Neural crest cell (in vitro differentiated cells): ENCODE data around the gene GNA12. TPM values are rescaled to one million over a fixed set of nuclear protein-coding genes. Genes with fewer than 3 reads are reported as not detected.

Experiments
- DNase-seq: peaks from one replicate; pipeline ENCODE4 v3.0.0; 2021; ENCODE audit warnings: low read depth, mixed read lengths, low spot score
- H3K27ac Mint-ChIP-seq: one replicate; pipeline ENCODE4 v1.8.0; 2021; ENCODE audit warnings: mild to moderate bottlenecking, mixed read lengths; ENCODE audit not compliant: unreplicated experiment
- H3K27me3 Mint-ChIP-seq: 2 replicates; pipeline ENCODE4 v1.8.0; 2021; ENCODE audit warnings: low read depth, mild to moderate bottlenecking, mixed read lengths
- H3K36me3 Mint-ChIP-seq: 2 replicates; pipeline ENCODE4 v1.8.0; 2021; ENCODE audit warnings: low read depth, mild to moderate bottlenecking, mixed read lengths
- H3K4me1 Mint-ChIP-seq: 2 replicates; pipeline ENCODE4 v1.8.0; 2021; ENCODE audit warnings: mixed read lengths
- H3K4me3 Mint-ChIP-seq: one replicate; pipeline ENCODE4 v1.8.0; 2021; ENCODE audit warnings: mild to moderate bottlenecking, mixed read lengths
- H3K9me3 Mint-ChIP-seq: 2 replicates; pipeline ENCODE4 v1.8.0; 2021; ENCODE audit warnings: mixed read lengths
- total RNA-seq: library from RNA; stranded (reverse); gene quantifications from 2 replicates; pipeline ENCODE4 v1.2.1, GENCODE V29; 2021
- TF ChIP-seq, protein P1 (sequence below): fragments of 200-600 bp; sonication (generic); conservative IDR thresholded peaks from 2 replicates; pipeline ENCODE4 v1.5.0; 2021; ENCODE audit warnings: antibody characterized with exemption, mild to moderate bottlenecking

Gene GNA12
- total RNA-seq, 1 donor from 2014 or later, result 63.5 TPM

DNA sequence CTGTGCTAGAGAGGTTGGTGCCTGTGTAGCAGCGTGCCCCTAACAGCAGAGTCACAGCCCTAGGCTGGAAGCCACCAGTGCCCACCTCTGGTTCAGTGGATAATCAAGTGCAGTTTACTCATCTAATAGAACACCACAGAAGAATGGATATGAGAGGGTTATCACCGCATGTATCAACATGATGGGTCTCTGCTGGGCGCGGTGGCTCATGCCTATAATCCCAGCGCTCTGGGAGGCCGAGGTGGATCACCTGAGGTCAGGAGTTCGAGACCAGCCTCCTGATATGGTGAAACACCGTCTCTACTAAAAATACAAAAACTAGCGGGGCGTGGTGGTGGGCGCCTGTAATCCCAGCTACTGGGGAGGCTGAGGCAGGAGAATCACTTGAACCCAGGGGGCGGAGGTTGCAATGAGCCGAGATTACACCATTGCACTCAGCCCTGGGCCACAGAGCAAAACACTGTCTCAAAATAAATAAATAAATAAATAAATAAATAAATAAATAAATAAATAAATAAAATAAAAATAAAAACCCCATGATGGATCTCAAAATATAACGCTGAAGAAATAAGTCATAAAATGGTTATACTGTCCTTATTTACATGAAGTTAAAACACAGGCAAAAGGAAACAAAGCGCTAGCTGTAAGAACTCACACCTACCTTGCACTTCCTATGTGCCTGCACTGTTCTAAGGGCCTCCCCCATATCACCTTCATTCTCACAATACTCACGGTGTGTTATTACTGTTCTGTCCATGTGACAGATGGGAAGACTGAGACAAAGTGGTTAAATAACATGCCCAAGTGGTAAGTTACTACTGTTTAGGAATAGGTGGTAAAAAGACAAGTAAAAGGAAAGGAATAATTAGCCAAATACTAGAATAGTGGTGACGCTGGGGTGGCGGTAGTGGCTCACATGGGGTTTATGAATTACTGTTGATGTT, 85.2 kb downstream of the GNA12 start:
- peaks cover 50% of the 10 kb centered on the region for H3K4me1 Mint-ChIP-seq
- H3K27me3 Mint-ChIP-seq, result no peaks in the 10 kb centered on the region
- H3K9me3 Mint-ChIP-seq, result no peaks in the 10 kb centered on the region
- TF ChIP-seq, protein P1, sequence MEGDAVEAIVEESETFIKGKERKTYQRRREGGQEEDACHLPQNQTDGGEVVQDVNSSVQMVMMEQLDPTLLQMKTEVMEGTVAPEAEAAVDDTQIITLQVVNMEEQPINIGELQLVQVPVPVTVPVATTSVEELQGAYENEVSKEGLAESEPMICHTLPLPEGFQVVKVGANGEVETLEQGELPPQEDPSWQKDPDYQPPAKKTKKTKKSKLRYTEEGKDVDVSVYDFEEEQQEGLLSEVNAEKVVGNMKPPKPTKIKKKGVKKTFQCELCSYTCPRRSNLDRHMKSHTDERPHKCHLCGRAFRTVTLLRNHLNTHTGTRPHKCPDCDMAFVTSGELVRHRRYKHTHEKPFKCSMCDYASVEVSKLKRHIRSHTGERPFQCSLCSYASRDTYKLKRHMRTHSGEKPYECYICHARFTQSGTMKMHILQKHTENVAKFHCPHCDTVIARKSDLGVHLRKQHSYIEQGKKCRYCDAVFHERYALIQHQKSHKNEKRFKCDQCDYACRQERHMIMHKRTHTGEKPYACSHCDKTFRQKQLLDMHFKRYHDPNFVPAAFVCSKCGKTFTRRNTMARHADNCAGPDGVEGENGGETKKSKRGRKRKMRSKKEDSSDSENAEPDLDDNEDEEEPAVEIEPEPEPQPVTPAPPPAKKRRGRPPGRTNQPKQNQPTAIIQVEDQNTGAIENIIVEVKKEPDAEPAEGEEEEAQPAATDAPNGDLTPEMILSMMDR, result no peak
- H3K27ac Mint-ChIP-seq, result peak overlapping the region; percentile 83
- DNase-seq, result no peak
- H3K4me3 Mint-ChIP-seq, result no peak overlapping the region
- H3K36me3 Mint-ChIP-seq, result peaks cover 18% of the 10 kb centered on the region

DNA sequence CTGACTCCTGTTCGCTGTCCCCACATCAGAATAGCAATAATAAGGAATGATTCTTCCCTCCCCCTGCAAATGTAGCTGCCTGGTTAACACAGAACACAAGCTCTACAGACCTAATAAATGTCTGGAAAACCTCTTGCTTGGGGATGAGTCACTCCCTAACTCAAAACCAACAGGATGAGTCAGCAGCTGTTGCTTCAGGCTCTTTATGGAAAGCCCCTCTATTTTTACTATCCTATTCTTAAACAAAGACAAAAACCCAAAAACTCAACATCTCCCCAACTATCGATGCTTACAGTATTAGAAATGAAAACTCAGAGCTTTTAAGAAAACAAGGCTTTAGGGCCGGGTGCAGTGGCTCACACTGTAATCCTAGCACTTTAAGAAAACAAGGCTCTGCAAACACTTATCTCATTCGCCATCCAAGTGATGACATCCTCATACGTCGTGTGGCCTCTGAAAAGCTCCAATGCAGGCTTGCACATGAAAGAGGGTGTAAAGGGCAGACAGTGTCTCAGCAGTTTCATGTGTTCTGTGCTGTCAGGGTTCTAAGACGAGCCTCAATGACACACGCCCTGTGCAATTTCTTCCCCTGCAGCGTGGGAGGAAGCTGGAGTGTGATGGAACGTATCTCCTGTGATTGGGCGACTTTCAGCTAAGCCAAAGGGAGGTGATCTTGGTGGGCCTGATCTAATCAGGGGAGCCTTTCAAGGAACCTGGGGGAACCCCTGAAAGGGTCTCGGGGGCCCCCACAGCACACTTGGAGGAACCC, 86.0 kb downstream of the GNA12 start:
- no peak for DNase-seq
- Mint-ChIP-seq H3K4me1 (peaks cover 44% of the 10 kb centered on the region), H3K36me3 (peaks cover 18% of the 10 kb centered on the region), H3K27ac (peak overlapping the region; percentile 83), H3K9me3 (no peaks in the 10 kb centered on the region), H3K4me3 (peak overlapping the region; percentile 25), H3K27me3 (no peaks in the 10 kb centered on the region)
- TF ChIP-seq, protein P1, result no peak

- no peaks in the 10 kb centered on the region for H3K9me3 Mint-ChIP-seq
- H3K4me1 Mint-ChIP-seq, result peaks cover 42% of the 10 kb centered on the region
- no peak for DNase-seq
- TF ChIP-seq, protein P1, result no peak
- peak overlapping the region; percentile 8 for H3K4me3 Mint-ChIP-seq
- peak overlapping the region; percentile 83 for H3K27ac Mint-ChIP-seq
- H3K27me3 Mint-ChIP-seq, result no peaks in the 10 kb centered on the region
- peaks cover 18% of the 10 kb centered on the region for H3K36me3 Mint-ChIP-seq
Observed at GRCh38 chr7:2757361-2757903, 86.7 kb downstream of the GNA12 start.

GRCh38 chr7:2755531-2755930, 88.6 kb downstream of the GNA12 start:
- Mint-ChIP-seq H3K27me3 (no peaks in the 10 kb centered on the region), H3K4me3 (no peak overlapping the region), H3K9me3 (no peaks in the 10 kb centered on the region), H3K4me1 (peaks cover 36% of the 10 kb centered on the region), H3K36me3 (peaks cover 16% of the 10 kb centered on the region), H3K27ac (no peak overlapping the region)
- TF ChIP-seq, protein P1, result no peak
- no peak for DNase-seq

- DNase-seq, result no peak
- peaks cover 30% of the 10 kb centered on the region for H3K4me1 Mint-ChIP-seq
- H3K27ac Mint-ChIP-seq, result no peak overlapping the region
- no peaks in the 10 kb centered on the region for H3K27me3 Mint-ChIP-seq
- TF ChIP-seq, protein P1, result no peak
- H3K36me3 Mint-ChIP-seq, result peaks cover 17% of the 10 kb centered on the region
- H3K9me3 Mint-ChIP-seq, result no peaks in the 10 kb centered on the region
- H3K4me3 Mint-ChIP-seq, result no peak overlapping the region
Observed at GRCh38 chr7:2754912-2755311, 89.2 kb downstream of the GNA12 start.
